ENCODE results near the gene REC8.

DNA sequence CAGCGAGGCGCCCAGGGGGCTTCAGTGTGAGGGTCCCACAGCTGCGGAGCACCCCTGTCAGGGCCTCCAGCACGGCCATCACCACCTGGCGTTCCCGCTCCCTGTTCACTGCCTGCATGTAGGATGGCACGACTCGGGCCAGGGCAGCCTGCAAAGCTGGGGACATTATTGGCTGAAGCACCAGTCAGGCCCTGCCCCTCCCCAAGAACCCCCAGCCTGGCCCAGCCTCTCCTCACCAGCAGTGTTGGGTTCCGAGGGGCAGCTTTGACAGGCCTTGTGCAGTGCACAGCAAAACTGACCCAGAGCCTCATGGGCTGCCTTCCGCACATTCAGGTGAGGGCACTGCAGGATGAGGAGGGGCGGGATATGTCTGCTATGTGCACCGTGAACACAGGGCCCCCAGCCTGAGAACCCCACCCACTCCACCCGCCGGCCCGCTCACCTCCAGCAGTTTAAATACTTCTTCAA, 11.2 kb downstream of the REC8 start:
- TF ChIP-seq, protein P1, sequence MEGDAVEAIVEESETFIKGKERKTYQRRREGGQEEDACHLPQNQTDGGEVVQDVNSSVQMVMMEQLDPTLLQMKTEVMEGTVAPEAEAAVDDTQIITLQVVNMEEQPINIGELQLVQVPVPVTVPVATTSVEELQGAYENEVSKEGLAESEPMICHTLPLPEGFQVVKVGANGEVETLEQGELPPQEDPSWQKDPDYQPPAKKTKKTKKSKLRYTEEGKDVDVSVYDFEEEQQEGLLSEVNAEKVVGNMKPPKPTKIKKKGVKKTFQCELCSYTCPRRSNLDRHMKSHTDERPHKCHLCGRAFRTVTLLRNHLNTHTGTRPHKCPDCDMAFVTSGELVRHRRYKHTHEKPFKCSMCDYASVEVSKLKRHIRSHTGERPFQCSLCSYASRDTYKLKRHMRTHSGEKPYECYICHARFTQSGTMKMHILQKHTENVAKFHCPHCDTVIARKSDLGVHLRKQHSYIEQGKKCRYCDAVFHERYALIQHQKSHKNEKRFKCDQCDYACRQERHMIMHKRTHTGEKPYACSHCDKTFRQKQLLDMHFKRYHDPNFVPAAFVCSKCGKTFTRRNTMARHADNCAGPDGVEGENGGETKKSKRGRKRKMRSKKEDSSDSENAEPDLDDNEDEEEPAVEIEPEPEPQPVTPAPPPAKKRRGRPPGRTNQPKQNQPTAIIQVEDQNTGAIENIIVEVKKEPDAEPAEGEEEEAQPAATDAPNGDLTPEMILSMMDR (IDR thresholded peaks at IDR 0.05), result no peak
- TF ChIP-seq POLR2A (IDR thresholded peaks at IDR 0.05) (no peak), POLR2AphosphoS5 (IDR thresholded peaks at IDR 0.05) (no peak)

Data from prostate gland (tissue), 2 donors.